Fibroblast of lung (primary cell): ENCODE results near the gene CFD.

Experiments used
- CTCF ChIP-seq, 2 donors: IDR thresholded peaks in 1 of 2; conservative IDR thresholded peaks in 1 of 2; 1 replicate in 1 of 2; 2 replicates in 1 of 2; pipeline ENCODE4 v1.5.1; 2011 to 2012; ENCODE audit warnings: low read length in 2 of 2, control low read depth in 1 of 2, inconsistent platforms in 1 of 2, low read depth in 1 of 2, mild to moderate bottlenecking in 1 of 2
- EZH2 ChIP-seq: IDR thresholded peaks from 2 replicates; pipeline ENCODE4 v1.5.1; 2012; ENCODE audit warnings: low read length, control low read depth, mild to moderate bottlenecking; ENCODE audit errors: missing control alignments

- TF ChIP-seq CTCF (conservative IDR thresholded peaks at IDR 0.05 in 1 of 2, IDR thresholded peaks at IDR 0.05 in 1 of 2; ENCODE audit: low read depth in 1 of 2, low read length in 2 of 2) (no peak), EZH2 (no peak)
Measured at GRCh38 chr19:858868-859843, at the start of gene CFD.
